Endothelial cell of umbilical vein (primary cell): ENCODE data around the gene SPAG6. TPM values are rescaled to one million over a fixed set of nuclear protein-coding genes. Genes with fewer than 3 reads are reported as not detected.
A peak's percentile ranks its signal among the peaks of the same experiment; 100 is the strongest.

Experiments
- BruUV-seq: library from RNA; stranded (reverse); fragments of 400-500 nt; replicated peaks from 2 replicates; lab custom pipeline; 2021; lab: Mats Ljungman, UMichigan
- CTCF ChIA-PET: fragments of 300-600, 350-600 bp; sonication (Branson Sonifier 250); formaldehyde crosslinking; loops from one replicate; lab custom pipeline; 2021; ENCODE audit warnings: antibody characterized with exemption, inconsistent platforms; lab: Charles Lee
- POLR2A ChIA-PET: fragments of 300-600, 350-600 bp; sonication (Branson Sonifier 250); formaldehyde crosslinking; loops from one replicate; lab custom pipeline; 2021; ENCODE audit warnings: antibody characterized with exemption, inconsistent platforms; lab: Charles Lee
- DNase-seq: peaks from one replicate; pipeline ENCODE4 v3.0.0-alpha.2; 2011; ENCODE audit warnings: low read depth, low spot score
- FAIRE-seq: peaks from 2 replicates; lab custom pipeline; 2011; peaks lifted over from hg19 to GRCh38; lab: Jason Lieb, UNC
- H2AFZ ChIP-seq: 2 replicates; pipeline ENCODE4 v1.6.0; 2012; ENCODE audit warnings: low read depth, low read length, control low read depth, inconsistent platforms
- H3K27ac ChIP-seq: 2 replicates; pipeline ENCODE4 v1.5.1; 2011; ENCODE audit warnings: low read depth, mild to moderate bottlenecking, control low read depth, low read length, moderate library complexity; ENCODE audit not compliant: insufficient read depth
- H3K27me3 ChIP-seq, 2 experiments: 2 replicates each; pipeline versions ENCODE4 v1.6.0 to v1.6.1; 2011; ENCODE audit warnings: low read length in 2 of 2, mixed read lengths in 1 of 2; ENCODE audit not compliant: control insufficient read depth in 2 of 2, insufficient read depth in 2 of 2
- H3K36me3 ChIP-seq, 2 experiments: 2 replicates in 1 of 2; 3 replicates in 1 of 2; pipeline ENCODE4 v1.5.1; 2011; ENCODE audit warnings: low read length in 2 of 2, mild to moderate bottlenecking in 1 of 2, moderate library complexity in 1 of 2; ENCODE audit not compliant: control insufficient read depth in 2 of 2, insufficient read depth in 2 of 2; ENCODE audit errors: extremely low read depth in 1 of 2
- H3K4me1 ChIP-seq: 3 replicates; pipeline ENCODE4 v1.5.1; 2011; ENCODE audit warnings: mild to moderate bottlenecking, low read length; ENCODE audit not compliant: control insufficient read depth, insufficient read depth; ENCODE audit errors: extremely low read depth
- H3K4me2 ChIP-seq: 2 replicates; pipeline ENCODE4 v1.6.1; 2011; ENCODE audit warnings: low read length, control low read depth, mixed read lengths; ENCODE audit not compliant: insufficient read depth
- H3K4me3 ChIP-seq, 3 experiments: fragments of 200-600 bp in 1 of 3; sonication (generic), shearing (Covaris generic) in 1 of 3; replicated peaks in 1 of 3; 2 replicates each; pipeline ENCODE4 v1.5.1; 2011 to 2016; ENCODE audit warnings: control low read depth in 3 of 3, low read length in 3 of 3, mild to moderate bottlenecking in 2 of 3, inconsistent platforms in 1 of 3, low read depth in 1 of 3, moderate library complexity in 1 of 3; ENCODE audit not compliant: insufficient read depth in 1 of 3
- H3K79me2 ChIP-seq: 2 replicates; pipeline ENCODE4 v1.6.0; 2012; ENCODE audit warnings: low read length, inconsistent platforms; ENCODE audit not compliant: control insufficient read depth, insufficient read depth
- H3K9ac ChIP-seq: replicated peaks from 2 replicates; pipeline ENCODE3; 2011; ENCODE audit warnings: low read length, control low read depth; ENCODE audit not compliant: insufficient read depth; ENCODE audit errors: extremely low read depth
- H3K9me1 ChIP-seq: replicated peaks from 3 replicates; pipeline ENCODE4 v1.6.0; 2011; ENCODE audit warnings: mild to moderate bottlenecking, low read length; ENCODE audit not compliant: control insufficient read depth, insufficient read depth; ENCODE audit errors: extremely low read depth
- H3K9me3 ChIP-seq: replicated peaks from 2 replicates; pipeline ENCODE4 v1.5.1; 2012; ENCODE audit warnings: low read length, inconsistent platforms; ENCODE audit not compliant: control insufficient read depth, insufficient read depth
- H4K20me1 ChIP-seq: replicated peaks from 2 replicates; pipeline ENCODE3; 2011; ENCODE audit warnings: mild to moderate bottlenecking, low read length; ENCODE audit not compliant: control insufficient read depth, insufficient read depth; ENCODE audit errors: extremely low read depth
- CTCF ChIP-seq, 2 donors: IDR thresholded peaks; 1 replicate in 1 of 2; 2 replicates in 1 of 2; pipeline ENCODE4 v1.5.1; 2011; ENCODE audit warnings: low read length in 2 of 2, mild to moderate bottlenecking in 2 of 2, moderate library complexity in 2 of 2, control low read depth in 1 of 2, inconsistent platforms in 1 of 2, low read depth in 1 of 2; ENCODE audit not compliant: insufficient read depth in 1 of 2; ENCODE audit errors: extremely low read depth in 1 of 2
- EZH2 ChIP-seq: IDR thresholded peaks from 2 replicates; pipeline ENCODE4 v1.6.1; 2012; ENCODE audit warnings: borderline replicate concordance, low read depth, mild to moderate bottlenecking, moderate library complexity, low read length, inconsistent platforms; ENCODE audit not compliant: severe bottlenecking
- FOS ChIP-seq: IDR thresholded peaks from 2 replicates; pipeline ENCODE4 v1.6.1; 2011; ENCODE audit warnings: mild to moderate bottlenecking, low read length, moderate library complexity, borderline replicate concordance; ENCODE audit not compliant: insufficient read depth
- GATA2 ChIP-seq: IDR thresholded peaks from 2 replicates; pipeline ENCODE4 v1.7.0; 2011; ENCODE audit warnings: low read depth, mild to moderate bottlenecking, moderate library complexity, mixed read lengths, low read length; ENCODE audit not compliant: insufficient read length, insufficient read depth
- JUN ChIP-seq: IDR thresholded peaks from 2 replicates; pipeline ENCODE4 v1.6.1; 2011; ENCODE audit warnings: borderline replicate concordance, low read depth; ENCODE audit not compliant: insufficient read length, insufficient read depth
- MYC ChIP-seq: IDR thresholded peaks from one replicate; pipeline ENCODE4 v1.6.1; 2011; ENCODE audit warnings: mild to moderate bottlenecking, low read depth, low read length
- POLR2A ChIP-seq: IDR thresholded peaks from 2 replicates; pipeline ENCODE4 v1.6.1; 2012; ENCODE audit warnings: low read depth, mild to moderate bottlenecking, control low read depth, low read length
- POLR2AphosphoS5 ChIP-seq: IDR thresholded peaks from 2 replicates; pipeline ENCODE4 v1.6.1; 2012; ENCODE audit warnings: low read depth, mild to moderate bottlenecking, control low read depth, low read length, moderate library complexity; ENCODE audit not compliant: insufficient read depth
- dilution Hi-C: fragments of 300-500 bp; cut with MboI; formaldehyde crosslinking; loops from one replicate; pipeline ENCODE4 v1.15.0; 2019; ENCODE audit warnings: low sequenced_read_pairs; ENCODE audit not compliant: extremely low pct_ligation_motif_present
- intact Hi-C: fragments of 100-400 bp; cut with micrococcal nuclease; formaldehyde crosslinking; loops from one replicate; pipeline ENCODE4 v1.10.0; 2022
- polyA plus RNA-seq, 4 experiments: library from polyadenylated mRNA; depleted of rRNA in 3 of 4; stranded (reverse) in 3 of 4; unstranded in 1 of 4; fragments of >200 nt; gene quantifications; 2 replicates each; pipeline versions ENCODE4 v1.2.1 to v1.2.3, GENCODE V29; 2011 to 2012; ENCODE audit warnings: missing spikeins in 1 of 4
- total RNA-seq: library from RNA; stranded (reverse); gene quantifications from 2 replicates; pipeline ENCODE4 v1.2.3, GENCODE V29; 2021
- TF ChIP-seq, protein P1 (sequence below): IDR thresholded peaks from 2 replicates; pipeline ENCODE4 v1.6.1; 2011; ENCODE audit not compliant: insufficient read depth, insufficient read length

SPAG6 gene
- total and polyA plus RNA-seq, 2 donors (not counting 3 experiments of a cell fraction or from before 2014, with no cell fraction given): not detected

DNA sequence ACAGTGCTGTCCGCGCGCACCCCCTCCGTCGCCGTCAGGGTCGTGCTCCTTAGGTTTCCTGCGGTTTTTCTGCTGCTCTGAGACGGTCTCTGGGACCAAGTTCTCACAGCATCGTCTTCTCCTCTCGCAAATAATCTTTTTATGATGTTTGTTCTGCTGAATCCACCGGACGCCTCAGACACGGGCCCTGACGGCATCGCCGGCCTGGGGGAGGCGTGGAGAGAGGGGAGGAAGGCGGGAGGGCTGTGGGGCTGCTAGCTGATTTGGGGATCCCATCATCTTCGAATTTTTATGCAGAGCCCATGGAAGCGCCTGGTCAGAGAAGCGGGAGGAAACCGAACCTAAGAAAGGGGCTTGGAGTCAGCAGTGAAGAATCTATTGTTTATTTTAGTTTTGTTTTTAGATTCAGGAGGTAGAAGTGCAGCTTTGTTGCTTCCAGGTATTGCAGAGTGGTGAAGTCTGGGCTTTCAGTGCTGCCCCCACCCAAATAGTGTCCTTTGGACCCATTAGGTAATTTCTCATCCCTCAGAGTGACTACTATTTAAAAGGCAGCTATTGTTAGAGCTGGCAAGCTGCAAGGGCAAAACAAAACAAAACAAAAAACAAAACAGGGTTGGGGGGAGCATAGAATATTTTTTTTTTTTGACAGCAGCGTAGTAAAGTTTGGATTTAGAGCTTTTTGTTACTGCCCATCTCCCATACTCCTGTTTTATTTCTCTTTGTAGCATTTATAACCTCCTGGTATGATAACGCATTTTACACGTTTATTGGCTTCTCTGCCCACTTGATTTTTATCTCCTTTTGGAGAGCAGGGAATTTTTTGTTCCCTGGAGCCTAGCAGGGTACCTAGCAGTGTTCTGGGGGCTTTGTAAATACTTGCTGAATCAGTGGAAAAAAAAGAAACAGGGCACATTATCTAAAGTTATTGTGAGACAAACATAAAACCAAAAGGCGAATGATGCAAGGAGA, 92.6 kb downstream of the SPAG6 start:
- Histone ChIP-seq H3K4me3 (peak overlapping the region; percentile 66 to 74 (median 69)), H3K9me3 (no peaks in the 10 kb centered on the region), H3K79me2 (peaks cover 2% of the 10 kb centered on the region), H3K9me1 (no peaks in the 10 kb centered on the region), H3K27ac (peak overlapping the region; percentile 94), H3K4me2 (peak overlapping the region; percentile 92), H2AFZ (peak overlapping the region; percentile 97), H3K36me3 (no peaks in the 10 kb centered on the region), H3K9ac (peak overlapping the region; percentile 99), H4K20me1 (no peaks in the 10 kb centered on the region), H3K4me1 (peaks cover 27% of the 10 kb centered on the region), H3K27me3 (peaks cover 5 to 22% of the 10 kb centered on the region in 2 experiments)
- TF ChIP-seq FOS (no peak), POLR2A (no peak), JUN (no peak), POLR2AphosphoS5 (no peak), GATA2 (no peak), MYC (no peak), EZH2 (no peak), CTCF (IDR thresholded peaks at IDR 0.05; ENCODE audit: extremely low read depth in 1 of 2, insufficient read depth in 1 of 2, low read depth in 1 of 2, low read length in 2 of 2) (no peak)
- TF ChIP-seq, protein P1, sequence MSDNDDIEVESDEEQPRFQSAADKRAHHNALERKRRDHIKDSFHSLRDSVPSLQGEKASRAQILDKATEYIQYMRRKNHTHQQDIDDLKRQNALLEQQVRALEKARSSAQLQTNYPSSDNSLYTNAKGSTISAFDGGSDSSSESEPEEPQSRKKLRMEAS: no peak
- DNase-seq: no peak
- POLR2A ChIA-PET: interaction anchor here (0.7 to 1.3 kb wide), 2 partner anchors 8 to 98 kb away, joined by 3 read pairs; no protein-coding TSS in a partner anchor
- FAIRE-seq: peak; percentile 63
- CTCF ChIA-PET: interaction anchor here (0.6 to 2.5 kb wide), 3 partner anchors 8 to 1162 kb away, joined by 6 to 10 read pairs (median 8); no protein-coding TSS in a partner anchor
- intact Hi-C loops: loop anchor here (1.0 to 10.0 kb wide), 10 partner anchors 10 to 941 kb away; partner anchors contain the start of genes COMMD3, DNAJC1 and PIP4K2A
- no TSS peak for BruUV-seq
- dilution Hi-C loops: no loop called here
